AG04450 (cell line): ENCODE measurements around the gene DYNLL2. TPM values are rescaled to one million over a fixed set of nuclear protein-coding genes. Genes with fewer than 3 reads are reported as not detected.

ENCODE experiments used
- CTCF ChIA-PET: fragments of 300-600, 350-600 bp; formaldehyde crosslinking; extraction: SDS; loops from one replicate; lab custom pipeline; 2022; ENCODE audit warnings: antibody characterized with exemption, inconsistent platforms; lab: Charles Lee
- POLR2A ChIA-PET: fragments of 350-600 bp; formaldehyde crosslinking; extraction: SDS; loops from one replicate; lab custom pipeline; 2021; ENCODE audit warnings: antibody characterized with exemption, inconsistent platforms; lab: Yijun Ruan, JAX
- DNase-seq: peaks from one replicate; pipeline ENCODE4 v3.0.0-alpha.2; 2011; ENCODE audit warnings: low read depth, low spot score
- H3K27ac ChIP-seq: one replicate; pipeline ENCODE4 v1.5.1; 2012; ENCODE audit warnings: low read depth, low read length, control low read depth
- H3K27me3 ChIP-seq: one replicate; pipeline ENCODE4 v1.6.0; 2012; ENCODE audit warnings: low read length; ENCODE audit not compliant: control insufficient read depth, insufficient read depth
- H3K4me3 ChIP-seq: 2 replicates; pipeline ENCODE4 v1.5.1; 2011; ENCODE audit warnings: mild to moderate bottlenecking, low read depth, low read length, control low read depth
- H3K9me3 ChIP-seq: 2 replicates; pipeline ENCODE4 v1.5.1; 2012; ENCODE audit warnings: low read length; ENCODE audit not compliant: control insufficient read depth, insufficient read depth
- CTCF ChIP-seq: IDR thresholded peaks from 2 replicates; pipeline ENCODE4 v1.5.1; 2011; ENCODE audit warnings: low read depth, low read length, control low read depth, inconsistent platforms
- polyA plus RNA-seq: library from polyadenylated mRNA; depleted of rRNA; stranded (reverse); fragments of >200 nt; gene quantifications from 2 replicates; pipeline ENCODE4 v1.2.3, GENCODE V29; 2011

The DYNLL2 gene
- polyA plus RNA-seq, 1 experiment, result 18.2 TPM

GRCh38 chr17:58105093-58105492 is 21.9 kb downstream of the DYNLL2 start:
- no peaks in the 10 kb centered on the region for H3K27me3 ChIP-seq
- ChIA-PET CTCF (no interaction called here), POLR2A (no interaction called here)
- no peak overlapping the region for H3K4me3 ChIP-seq
- no peak for DNase-seq
- TF ChIP-seq CTCF, result no peak
- no peaks in the 10 kb centered on the region for H3K9me3 ChIP-seq
- H3K27ac ChIP-seq, result no peak overlapping the region

GRCh38 chr17:58107306-58107705 is 24.1 kb downstream of the DYNLL2 start:
- no peak for TF ChIP-seq CTCF
- CTCF ChIA-PET, result no interaction called here
- Histone ChIP-seq H3K27ac (no peak overlapping the region), H3K4me3 (no peak overlapping the region), H3K27me3 (no peaks in the 10 kb centered on the region), H3K9me3 (no peaks in the 10 kb centered on the region)
- DNase-seq, result no peak
- POLR2A ChIA-PET, result no interaction called here

- Histone ChIP-seq H3K27ac (no peak overlapping the region), H3K9me3 (no peaks in the 10 kb centered on the region), H3K27me3 (no peaks in the 10 kb centered on the region), H3K4me3 (no peak overlapping the region)
- no peak for DNase-seq
- CTCF ChIA-PET, result no interaction called here
- no peak for TF ChIP-seq CTCF
- POLR2A ChIA-PET, result no interaction called here
Observed at GRCh38 chr17:58109197-58109596, 26.0 kb downstream of the DYNLL2 start.

- ChIA-PET POLR2A (no interaction called here), CTCF (interaction anchor here (1.1 kb wide), 1 partner anchor 110 kb away, joined by 6 read pairs; no protein-coding TSS in a partner anchor)
- TF ChIP-seq CTCF, result no peak
- no peak for DNase-seq
- Histone ChIP-seq H3K27me3 (no peaks in the 10 kb centered on the region), H3K9me3 (no peaks in the 10 kb centered on the region), H3K27ac (no peak overlapping the region), H3K4me3 (no peak overlapping the region)
Observed at GRCh38 chr17:58110012-58110411, 26.8 kb downstream of the DYNLL2 start.

GRCh38 chr17:58111676-58112075 is 28.5 kb downstream of the DYNLL2 start:
- ChIA-PET POLR2A (no interaction called here), CTCF (interaction anchor here (1.3 to 3.8 kb wide), 4 partner anchors 110 to 278 kb away, joined by 5 to 36 read pairs (median 10); no protein-coding TSS in a partner anchor)
- TF ChIP-seq CTCF, result no peak
- peaks cover 9% of the 10 kb centered on the region for H3K27me3 ChIP-seq
- H3K9me3 ChIP-seq, result no peaks in the 10 kb centered on the region
- no peak overlapping the region for H3K27ac ChIP-seq
- no peak overlapping the region for H3K4me3 ChIP-seq
- DNase-seq, result no peak
